ENCODE data around the gene SHH.

SHH gene

GRCh38 chr7:155795951-155796350 is 16.3 kb downstream of the SHH start:
- H3K27ac ChIP-seq (ENCODE audit: low read depth, low read length) = no peak overlapping the region
- no peak overlapping the region for H3K4me2 ChIP-seq (ENCODE audit: low read length)
- no peak overlapping the region for H3K4me3 ChIP-seq (ENCODE audit: low read length)
- H4K20me1 ChIP-seq (ENCODE audit: control insufficient read depth, insufficient read depth, low read depth, low read length) = 0 out of 2 replicates have a peak, but pooled peaks cover 3% of the 10 kb centered on the region
- H3K9me2 ChIP-seq (replicated peaks; ENCODE audit: control insufficient read depth, low read length) = no peaks in the 10 kb centered on the region
- peaks cover 26% of the 10 kb centered on the region for H3K4me1 ChIP-seq (ENCODE audit: control insufficient read depth, low read length)
- TF ChIP-seq EZH2phosphoT487 (IDR thresholded peaks at IDR 0.05; ENCODE audit: borderline replicate concordance, low read length) (no peak), CTCF (IDR thresholded peaks at IDR 0.05; ENCODE audit: low read depth, low read length, poor library complexity, severe bottlenecking) (no peak)
- H3K9me3 ChIP-seq (ENCODE audit: control insufficient read depth, insufficient read depth, low read length) = peaks cover 10% of the 10 kb centered on the region; the same call in 1 of the 2 replicates
- peaks cover 7% of the 10 kb centered on the region for H3K27me3 ChIP-seq (ENCODE audit: control insufficient read depth, low read length)
- no peaks in the 10 kb centered on the region for H3K79me2 ChIP-seq (ENCODE audit: control insufficient read depth, low read length)
- no peaks in the 10 kb centered on the region; the same call in 1 of the 2 replicates for H3F3A ChIP-seq (ENCODE audit: control insufficient read depth, insufficient read depth)
- no peaks in the 10 kb centered on the region for H3K36me3 ChIP-seq (ENCODE audit: control insufficient read depth, low read length)

GRCh38 chr7:155795401-155795800 is 16.9 kb downstream of the SHH start:
- H3K27ac ChIP-seq (ENCODE audit: low read depth, low read length) = no peak overlapping the region

GRCh38 chr7:155794196-155794595 is 18.1 kb downstream of the SHH start:
- no peaks in the 10 kb centered on the region for H3K79me2 ChIP-seq (ENCODE audit: control insufficient read depth, low read length)
- H3K27me3 ChIP-seq (ENCODE audit: control insufficient read depth, low read length) = no peaks in the 10 kb centered on the region
- no peaks in the 10 kb centered on the region; the same call in 1 of the 2 replicates for H3F3A ChIP-seq (ENCODE audit: control insufficient read depth, insufficient read depth)
- no peaks in the 10 kb centered on the region for H3K36me3 ChIP-seq (ENCODE audit: control insufficient read depth, low read length)
- no peak overlapping the region for H3K4me3 ChIP-seq (ENCODE audit: low read length)
- no peaks in the 10 kb centered on the region for H3K9me2 ChIP-seq (replicated peaks; ENCODE audit: control insufficient read depth, low read length)
- no peak overlapping the region for H3K4me2 ChIP-seq (ENCODE audit: low read length)
- TF ChIP-seq CTCF (IDR thresholded peaks at IDR 0.05; ENCODE audit: low read depth, low read length, poor library complexity, severe bottlenecking) = no peak
- H4K20me1 ChIP-seq (ENCODE audit: control insufficient read depth, insufficient read depth, low read depth, low read length) = no peaks in the 10 kb centered on the region
- no peak overlapping the region for H3K27ac ChIP-seq (ENCODE audit: low read depth, low read length)
- H3K4me1 ChIP-seq (ENCODE audit: control insufficient read depth, low read length) = peaks cover 21% of the 10 kb centered on the region
- H3K9me3 ChIP-seq (ENCODE audit: control insufficient read depth, insufficient read depth, low read length) = peaks cover 10% of the 10 kb centered on the region; the same call in 1 of the 2 replicates

More at GRCh38 chr7:155795401-155795800, 16.9 kb downstream of the SHH start:
- Histone ChIP-seq H3K4me1 (ENCODE audit: control insufficient read depth, low read length) (peaks cover 26% of the 10 kb centered on the region), H3K27me3 (ENCODE audit: control insufficient read depth, low read length) (peaks cover 6% of the 10 kb centered on the region), H3K79me2 (ENCODE audit: control insufficient read depth, low read length) (no peaks in the 10 kb centered on the region), H3K36me3 (ENCODE audit: control insufficient read depth, low read length) (no peaks in the 10 kb centered on the region), H3F3A (ENCODE audit: control insufficient read depth, insufficient read depth) (no peaks in the 10 kb centered on the region; the same call in 1 of the 2 replicates), H4K20me1 (ENCODE audit: control insufficient read depth, insufficient read depth, low read depth, low read length) (0 out of 2 replicates have a peak, but pooled peaks cover 3% of the 10 kb centered on the region), H3K4me2 (ENCODE audit: low read length) (no peak overlapping the region), H3K9me2 (replicated peaks; ENCODE audit: control insufficient read depth, low read length) (no peaks in the 10 kb centered on the region), H3K4me3 (ENCODE audit: low read length) (no peak overlapping the region), H3K9me3 (ENCODE audit: control insufficient read depth, insufficient read depth, low read length) (peaks cover 10% of the 10 kb centered on the region; the same call in 1 of the 2 replicates)
- no peak for TF ChIP-seq CTCF (IDR thresholded peaks at IDR 0.05; ENCODE audit: low read depth, low read length, poor library complexity, severe bottlenecking)
- no peak for TF ChIP-seq EZH2phosphoT487 (IDR thresholded peaks at IDR 0.05; ENCODE audit: borderline replicate concordance, low read length)
